GM19397 (cell line): Measurements from ENCODE around the gene CST2.
"Not testable (repeated sequence)": the region's sequence is repeated elsewhere in the genome, so short reads cannot be mapped to it uniquely, and the experiment has no call there.

ENCODE experiments used
- ATAC-seq: cut with Tn5 transposase; IDR thresholded peaks from one replicate; pipeline ENCODE4 v1.9.1; 2021; ENCODE audit warnings: mild to moderate bottlenecking, moderate library complexity; ENCODE audit not compliant: unreplicated experiment

The CST2 gene, protein sequence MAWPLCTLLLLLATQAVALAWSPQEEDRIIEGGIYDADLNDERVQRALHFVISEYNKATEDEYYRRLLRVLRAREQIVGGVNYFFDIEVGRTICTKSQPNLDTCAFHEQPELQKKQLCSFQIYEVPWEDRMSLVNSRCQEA

DNA sequence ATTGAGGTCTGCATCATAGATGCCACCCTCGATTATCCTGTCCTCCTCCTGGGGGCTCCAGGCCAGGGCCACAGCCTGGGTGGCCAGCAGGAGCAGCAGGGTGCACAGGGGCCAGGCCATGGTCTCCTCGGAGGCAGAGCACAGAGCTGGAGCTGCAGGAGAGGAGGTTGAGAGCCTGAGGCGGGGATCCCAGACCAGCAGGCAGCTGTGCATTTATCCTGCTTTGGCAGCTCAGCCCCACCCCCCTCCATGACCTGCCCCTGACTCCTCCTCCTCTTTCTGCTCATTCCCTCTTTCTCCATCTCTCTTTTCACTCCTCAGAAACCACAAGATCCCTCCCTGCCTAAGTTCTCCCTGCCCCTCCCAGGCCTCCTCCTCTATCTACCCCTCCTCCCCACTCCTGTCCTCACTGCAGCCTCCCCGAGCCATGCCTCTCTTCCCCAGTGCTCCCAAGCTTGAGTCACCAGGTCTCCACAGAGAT lies at the start of gene CST2:
TSS of gene CST2 (minus strand) at position 189 of the 481 bp plus-strand sequence. CDS start at position 120, 69 bp downstream.
- ATAC-seq: no peak

DNA sequence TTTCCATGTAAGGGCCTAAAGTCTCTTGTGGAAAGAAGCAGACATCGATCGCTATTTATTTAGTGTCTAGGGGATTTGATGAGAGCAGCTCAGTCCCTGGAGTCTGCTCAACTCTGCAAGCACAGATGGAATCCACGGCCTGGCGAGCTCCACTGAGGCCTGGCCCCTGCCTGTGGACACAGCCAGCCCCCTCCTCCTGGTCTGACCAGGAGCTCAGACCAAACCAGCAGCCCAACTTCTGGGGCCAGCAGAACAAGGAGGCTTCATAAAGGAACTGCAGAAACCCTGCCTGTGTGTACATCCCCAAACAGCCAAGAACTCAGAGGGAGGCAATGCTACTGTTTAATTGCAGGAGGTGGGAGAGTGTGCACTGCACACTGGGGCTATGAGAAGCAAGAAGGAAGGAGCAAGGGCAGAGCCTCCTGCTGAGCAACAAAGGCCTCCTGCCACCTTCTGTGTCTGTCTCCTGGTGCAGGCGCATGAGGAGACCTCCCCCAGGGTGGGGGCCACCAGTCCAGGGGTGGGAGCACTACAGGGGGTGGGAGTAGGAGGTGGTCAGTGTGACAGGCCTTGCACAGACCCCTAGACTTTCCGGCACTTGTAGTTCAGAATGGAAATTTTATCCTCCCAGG lies 49.2 kb upstream of the CST2 start:
- ATAC-seq: no peak

DNA sequence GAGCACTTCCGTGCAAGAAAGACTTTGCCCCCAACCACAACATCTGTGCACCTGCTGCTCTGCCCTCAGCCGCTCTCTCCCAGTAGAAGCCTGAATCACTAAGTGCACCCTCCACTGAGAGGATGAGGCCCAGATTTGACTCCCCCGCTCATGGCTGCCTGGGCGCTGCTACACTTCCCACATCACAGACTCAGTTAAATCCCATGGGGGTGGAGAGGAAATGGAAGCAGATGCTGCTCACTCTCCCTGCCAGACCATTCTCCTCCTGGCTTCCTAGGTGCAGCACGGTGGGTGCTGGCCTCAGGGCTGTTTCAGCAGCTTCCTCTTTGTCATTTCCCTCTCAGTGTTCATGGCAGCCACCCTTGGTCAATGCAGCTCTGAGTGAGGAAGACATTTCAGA lies 48.2 kb upstream of the CST2 start:
- ATAC-seq: no peak

DNA sequence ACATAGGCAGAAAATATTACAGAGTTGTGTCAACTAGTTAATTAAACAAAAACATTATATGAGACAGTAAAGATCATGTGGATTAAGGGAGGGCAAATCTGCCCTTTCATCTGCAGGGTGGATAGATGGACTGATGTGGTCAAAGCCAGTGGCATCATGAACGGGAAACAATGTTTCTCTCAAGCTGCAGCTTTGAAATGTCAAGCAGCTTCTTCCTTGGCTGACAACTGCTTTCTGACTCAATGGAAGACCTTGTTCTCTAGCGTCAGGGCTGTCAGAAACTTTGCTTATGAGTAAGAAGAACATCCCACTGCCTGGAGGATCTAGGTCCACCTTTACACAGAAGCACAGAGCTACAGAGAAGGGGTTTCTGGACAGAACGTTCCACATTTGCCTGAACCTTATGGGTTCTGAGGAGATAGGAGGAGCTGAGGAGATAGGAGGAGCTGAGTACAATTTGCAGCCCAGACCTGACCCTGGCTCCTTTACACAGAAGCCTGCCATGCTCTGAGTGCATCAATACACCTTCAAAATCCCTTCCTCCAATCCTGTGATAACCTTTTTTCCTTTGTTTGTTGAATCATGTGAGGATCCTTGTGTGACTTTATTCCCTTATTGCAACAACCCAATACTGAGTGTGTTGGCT lies 47.0 kb upstream of the CST2 start:
- no peak for ATAC-seq

DNA sequence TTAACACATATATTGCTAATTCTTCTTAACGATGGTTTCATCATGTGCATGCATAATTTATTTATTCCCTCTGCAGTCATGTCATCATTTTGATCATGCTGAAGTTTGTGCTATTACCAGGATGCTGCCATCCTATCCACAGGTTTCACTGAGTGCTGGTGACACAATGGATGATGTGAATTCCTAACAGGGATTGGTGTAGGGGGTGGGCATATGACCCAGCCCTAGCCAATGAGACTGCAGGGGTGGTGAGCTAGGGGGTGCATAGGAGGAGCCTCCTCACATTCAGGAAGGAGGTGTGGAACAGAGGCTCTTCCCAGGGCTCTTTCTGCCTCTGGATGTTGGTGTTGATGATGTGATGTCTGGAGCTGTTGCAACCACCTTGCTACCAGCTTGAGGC lies 45.5 kb upstream of the CST2 start:
- ATAC-seq: no peak

DNA sequence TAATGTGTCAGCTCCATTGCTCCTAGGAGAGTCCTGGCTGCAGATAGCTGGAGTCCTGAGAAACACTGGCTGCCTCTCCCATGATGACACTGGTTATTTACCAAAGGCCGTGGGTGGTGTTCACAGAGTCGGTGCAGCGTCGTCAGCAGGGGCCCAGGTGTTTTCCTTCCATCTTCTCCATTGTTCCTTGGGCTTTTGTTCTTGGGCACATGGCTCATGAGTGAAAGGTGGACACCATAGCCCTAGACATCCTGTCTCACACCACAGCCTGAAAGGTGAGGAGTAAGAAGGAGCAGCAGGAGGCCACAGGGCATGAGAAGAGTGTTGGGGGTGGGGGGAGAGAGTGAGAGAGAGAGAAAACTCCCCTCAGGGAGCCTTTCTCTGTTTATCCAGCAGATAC lies 43.9 kb upstream of the CST2 start:
- ATAC-seq: no peak

DNA sequence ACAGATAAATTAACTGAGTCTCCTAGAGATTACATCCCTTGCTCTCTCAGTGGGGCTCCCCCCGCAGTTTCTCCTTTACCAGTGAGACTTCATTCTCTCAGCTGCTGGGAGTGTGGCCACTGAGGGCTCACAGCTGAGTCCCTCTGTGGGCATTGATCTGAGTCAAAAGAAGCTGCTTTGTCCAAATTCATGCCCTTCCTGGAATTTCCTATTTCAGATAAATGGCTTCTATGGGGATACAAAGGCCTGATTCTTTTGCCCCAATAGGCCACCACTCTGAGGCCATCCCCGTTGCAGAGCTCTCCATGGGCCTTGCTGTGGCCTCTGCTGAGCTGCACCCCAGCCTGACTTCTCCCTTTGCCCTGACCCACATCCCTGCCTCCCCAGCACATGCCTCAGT lies 43.0 kb upstream of the CST2 start:
- no peak for ATAC-seq

DNA sequence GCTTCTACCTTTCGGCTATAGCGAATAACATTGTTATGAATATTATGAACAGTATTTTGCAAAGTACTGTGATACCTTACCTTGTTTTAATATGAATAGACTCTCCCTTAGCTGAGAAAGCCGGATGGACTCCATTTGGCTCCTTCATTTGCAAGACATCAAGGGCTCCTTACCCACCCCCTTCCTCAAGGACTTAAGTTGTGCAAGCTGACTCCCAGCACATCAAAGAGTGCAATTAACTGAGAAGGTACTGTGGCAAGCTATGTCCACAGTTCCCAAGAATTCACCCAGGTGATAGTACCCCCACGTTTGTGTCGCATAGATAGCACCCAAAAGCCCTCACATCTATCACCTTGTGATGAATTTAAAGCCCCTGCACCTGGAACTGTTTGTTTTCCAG lies 41.8 kb upstream of the CST2 start:
- no peak for ATAC-seq

DNA sequence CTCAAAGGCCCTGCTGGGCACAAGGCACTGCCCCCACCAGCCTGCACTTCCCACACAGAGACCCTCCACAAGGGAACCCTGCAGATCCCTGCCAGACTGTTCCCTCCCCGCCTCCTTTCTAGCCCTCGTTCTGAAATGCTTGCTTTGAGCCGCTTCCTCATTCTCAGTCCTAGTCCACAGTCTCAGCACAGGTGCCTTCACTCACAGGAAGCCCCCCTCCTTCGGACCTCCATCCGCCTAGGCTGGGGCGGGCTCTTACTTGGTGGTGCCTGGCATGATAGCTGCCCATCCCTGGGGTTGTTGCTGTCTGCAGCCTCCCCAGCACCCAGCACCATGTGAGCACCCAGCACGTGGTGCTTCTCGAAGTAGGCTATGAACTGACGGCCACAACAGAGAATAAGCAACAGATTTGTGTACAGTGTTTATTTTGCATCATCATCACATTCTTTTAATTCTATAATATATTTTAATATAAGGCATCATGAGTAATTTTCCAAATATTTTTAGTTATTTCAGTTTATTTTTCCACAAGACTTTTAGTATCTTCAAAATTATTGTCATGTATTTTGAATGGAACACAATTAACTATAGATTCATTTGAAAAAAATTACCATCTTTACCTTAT lies 40.7 kb upstream of the CST2 start:
- no peak for ATAC-seq

DNA sequence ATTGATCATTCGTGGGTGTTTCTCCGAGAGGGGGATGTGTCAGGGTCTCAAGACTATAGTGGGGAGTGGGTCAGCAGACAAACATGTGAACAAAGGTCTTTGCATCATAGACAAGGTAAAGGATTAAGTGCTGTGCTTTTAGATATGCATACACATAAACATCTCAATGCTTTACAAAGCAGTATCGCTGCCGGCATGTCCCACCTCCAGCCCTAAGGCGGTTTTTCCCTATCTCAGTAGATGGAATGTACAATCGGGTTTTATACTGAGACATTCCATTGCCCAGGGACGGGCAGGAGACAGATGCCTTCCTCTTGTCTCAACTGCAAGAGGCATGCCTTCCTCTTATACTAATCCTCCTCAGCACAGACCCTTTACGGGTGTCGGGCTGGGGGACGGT lies 34.2 kb upstream of the CST2 start:
- ATAC-seq: not testable (repeated sequence)

DNA sequence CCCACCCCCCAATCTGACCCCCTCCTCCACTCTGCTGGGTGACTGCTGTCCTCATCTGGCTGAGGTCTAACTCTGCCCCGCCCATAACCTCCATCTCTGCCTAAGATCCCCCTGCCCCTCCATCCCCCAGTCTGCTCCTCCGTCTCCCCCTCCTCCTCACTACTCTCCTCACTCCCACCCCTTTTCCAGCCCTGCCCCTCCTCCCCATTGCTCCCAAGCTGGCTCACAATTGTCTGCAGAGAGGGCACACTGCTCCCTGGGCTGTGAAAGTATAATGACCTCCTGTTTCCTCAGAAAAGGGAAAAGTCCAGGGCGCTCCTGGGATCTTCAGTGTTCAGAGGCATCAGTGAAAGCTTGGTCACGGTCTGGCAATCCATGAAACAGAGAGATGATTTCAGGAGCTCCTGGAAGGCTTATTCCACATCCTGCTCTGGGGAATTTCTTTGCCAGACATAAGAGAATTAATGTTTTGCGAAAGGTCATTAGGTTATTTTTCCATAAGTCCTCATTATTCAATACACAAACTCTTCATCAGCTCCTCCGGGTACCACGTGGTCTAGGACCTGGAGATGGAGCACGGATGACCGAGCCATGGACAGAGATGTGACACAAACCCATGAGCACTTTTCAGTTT lies 31.6 kb upstream of the CST2 start:
- no peak for ATAC-seq

DNA sequence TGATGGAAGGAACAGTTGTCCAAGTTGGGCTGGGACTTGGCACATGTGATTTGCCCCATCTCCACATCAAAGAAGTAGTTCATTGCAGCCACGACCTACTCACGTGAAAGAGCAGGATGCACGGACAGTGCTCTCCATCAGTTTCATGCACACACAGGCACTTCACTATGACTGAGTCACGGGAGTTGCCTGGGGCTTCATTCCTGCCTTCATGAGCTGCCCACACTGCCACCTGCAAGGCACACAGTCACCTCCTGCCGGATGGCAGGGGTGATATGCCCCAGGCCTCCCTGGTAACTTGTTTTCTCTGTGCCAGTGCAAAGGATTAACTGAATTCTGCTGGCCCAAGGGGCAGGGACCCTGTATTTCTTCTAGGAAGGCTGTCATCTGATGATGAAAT lies 30.2 kb upstream of the CST2 start:
- ATAC-seq: no peak

DNA sequence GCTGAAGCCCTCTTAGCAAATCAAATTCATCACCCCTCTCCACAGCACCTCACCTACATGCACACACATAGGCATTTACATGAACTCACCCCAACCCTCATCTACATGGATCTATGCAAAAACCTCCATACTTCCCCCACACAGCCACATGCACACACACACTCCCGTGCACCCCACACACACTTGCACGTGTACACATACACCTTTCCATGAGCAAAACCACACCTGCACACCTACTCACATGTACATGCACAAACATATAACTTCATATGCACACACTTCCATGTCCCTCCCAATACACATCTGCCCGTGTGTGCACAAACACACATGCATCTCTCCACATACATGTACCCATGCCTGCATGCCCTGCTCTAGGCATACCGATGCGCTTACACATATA lies 29.7 kb upstream of the CST2 start:
- no peak for ATAC-seq

DNA sequence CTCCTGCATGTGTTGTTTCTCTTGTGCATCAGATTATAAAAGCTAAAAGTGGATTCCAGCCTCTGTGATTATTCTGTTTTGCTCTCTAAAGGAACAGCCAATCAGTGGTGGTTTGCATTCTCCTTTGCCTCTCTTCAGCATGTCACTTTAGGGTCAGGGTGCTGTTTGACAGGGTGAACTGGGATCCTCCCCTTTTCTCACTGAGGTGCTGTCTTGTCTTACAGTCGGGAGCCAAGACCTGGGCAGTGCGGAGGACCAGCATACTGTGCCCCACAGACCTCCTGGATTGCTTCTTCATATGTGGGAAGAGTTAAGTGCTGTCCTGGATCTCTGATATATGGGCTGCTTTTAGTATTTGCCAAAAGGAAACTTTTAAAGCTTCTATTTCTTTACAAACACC lies 15.2 kb upstream of the CST2 start:
- no peak for ATAC-seq

DNA sequence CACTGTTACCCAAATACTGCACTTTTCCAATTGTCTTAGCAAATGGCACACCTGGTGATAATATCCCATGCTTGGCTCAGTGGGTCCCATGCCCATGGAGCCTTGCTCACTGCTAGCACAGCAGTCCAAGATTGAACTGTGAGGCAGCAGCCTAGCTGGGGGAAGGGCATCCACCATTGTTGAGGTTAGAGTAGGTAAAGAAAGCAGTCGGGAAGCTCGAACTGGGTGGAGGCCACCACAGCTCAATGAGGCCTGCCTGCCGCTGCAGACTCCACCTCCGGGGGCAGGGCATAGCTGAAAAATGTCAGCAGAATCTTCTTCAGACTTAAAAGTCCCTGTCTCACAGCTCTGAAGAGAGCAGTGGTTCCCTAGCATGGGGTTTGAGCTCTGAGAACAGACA lies 9.2 kb upstream of the CST2 start:
- ATAC-seq: no peak

DNA sequence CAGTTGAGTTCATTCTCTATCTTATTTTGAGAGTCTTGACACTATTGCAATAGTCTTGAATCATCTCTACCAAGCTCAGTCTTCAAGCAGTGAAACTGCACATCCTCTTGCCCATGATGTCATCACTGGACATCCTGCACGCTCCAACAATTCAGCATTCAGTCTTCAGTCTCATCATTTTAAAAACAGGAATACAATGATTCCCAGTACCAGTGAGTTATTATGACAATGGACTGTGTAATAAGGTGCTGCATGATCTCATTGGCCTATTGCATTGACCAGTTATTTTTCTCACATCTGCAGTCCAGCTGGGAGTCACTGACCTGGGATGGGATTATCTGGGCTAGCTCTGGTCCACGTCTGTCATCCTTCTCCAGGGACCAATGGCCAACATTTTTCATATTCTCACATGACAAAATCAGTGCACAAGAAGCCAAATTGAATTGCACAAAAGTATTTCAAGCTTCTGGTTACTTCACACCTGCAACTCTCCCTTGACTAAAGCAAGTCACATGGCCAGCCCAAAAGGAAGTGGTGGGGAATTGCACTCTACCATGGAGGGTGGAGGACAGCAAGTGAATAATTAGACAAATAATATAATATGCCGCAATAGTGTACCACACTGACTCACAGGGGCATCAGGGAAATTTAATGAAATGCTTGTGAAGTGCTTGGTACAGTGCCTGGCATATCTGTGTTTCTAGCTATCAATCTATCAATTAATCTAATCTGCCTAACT lies 6.4 kb upstream of the CST2 start:
- no peak for ATAC-seq

DNA sequence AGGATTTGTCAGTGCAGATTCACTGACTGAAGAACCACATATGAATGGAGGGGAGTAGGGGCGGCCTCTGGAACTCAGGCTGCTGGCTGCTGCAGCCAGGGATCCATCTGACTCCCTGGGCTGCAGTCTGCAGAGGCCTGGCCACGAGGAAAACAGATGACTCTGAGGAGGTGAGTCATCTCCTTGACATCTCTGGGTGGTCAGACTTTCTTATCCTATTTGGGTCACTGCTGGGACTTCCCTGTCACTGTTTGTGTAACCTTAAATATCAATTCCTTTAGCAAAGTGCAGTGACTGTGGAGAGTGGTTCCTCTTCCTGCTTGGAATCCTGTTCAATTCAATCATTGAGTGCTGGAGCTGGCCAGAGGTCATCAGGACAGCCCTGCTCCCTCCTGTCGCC lies 5.4 kb upstream of the CST2 start:
- not testable (repeated sequence) for ATAC-seq

DNA sequence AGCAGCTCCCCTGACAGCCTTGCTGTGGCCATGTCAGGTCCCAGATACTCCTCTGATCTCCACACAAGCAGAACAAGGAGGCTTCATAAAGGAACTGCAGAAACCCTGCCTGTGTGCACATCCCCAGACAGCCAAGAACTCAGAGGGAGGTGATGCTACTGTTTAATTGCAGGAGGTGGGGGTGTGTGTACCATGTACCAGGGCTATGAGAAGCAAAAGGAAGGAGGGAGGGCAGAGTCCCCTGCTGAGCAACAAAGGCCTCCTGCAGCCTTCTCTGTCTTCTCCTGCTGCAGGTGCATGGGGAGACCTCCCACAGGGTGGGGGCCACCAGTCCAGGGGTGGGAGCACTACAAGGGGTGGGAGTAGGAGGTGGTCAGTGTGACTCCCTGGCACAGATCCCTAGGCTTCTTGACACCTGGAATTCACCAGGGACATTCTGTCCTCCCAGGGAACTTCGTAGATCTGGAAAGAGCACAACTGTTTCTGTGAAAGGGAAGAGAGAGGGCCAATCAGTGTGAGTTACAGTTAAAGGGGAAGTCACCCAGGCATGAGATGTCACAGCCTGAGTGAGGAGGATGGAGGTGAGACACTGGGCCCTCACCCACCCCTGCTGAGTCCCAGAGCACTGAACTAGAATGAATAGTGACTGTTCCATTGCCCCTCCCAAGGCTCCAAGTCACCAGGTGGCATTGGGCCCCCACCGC lies 2.8 kb downstream of the CST2 start:
- ATAC-seq: no peak

DNA sequence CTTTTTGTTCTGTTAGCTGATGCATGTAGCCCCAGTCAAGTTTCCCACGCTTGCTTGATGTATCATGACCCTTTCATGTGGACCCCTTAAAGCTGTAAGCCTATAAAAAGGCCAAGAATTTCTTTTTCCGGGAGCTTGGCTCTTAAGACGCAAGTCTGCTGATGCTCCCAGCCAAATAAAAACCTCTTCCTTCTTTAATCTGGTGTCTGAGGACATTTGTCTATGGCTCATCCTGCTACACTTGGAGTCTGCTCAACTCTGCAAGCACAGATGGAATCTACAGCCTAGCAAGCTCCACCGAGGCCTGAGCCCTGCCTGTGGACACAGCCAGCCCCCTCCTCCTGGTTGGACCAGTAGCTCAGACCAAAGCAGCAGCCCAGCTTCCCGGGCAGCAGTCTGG lies 3.4 kb downstream of the CST2 start:
- no peak for ATAC-seq

DNA sequence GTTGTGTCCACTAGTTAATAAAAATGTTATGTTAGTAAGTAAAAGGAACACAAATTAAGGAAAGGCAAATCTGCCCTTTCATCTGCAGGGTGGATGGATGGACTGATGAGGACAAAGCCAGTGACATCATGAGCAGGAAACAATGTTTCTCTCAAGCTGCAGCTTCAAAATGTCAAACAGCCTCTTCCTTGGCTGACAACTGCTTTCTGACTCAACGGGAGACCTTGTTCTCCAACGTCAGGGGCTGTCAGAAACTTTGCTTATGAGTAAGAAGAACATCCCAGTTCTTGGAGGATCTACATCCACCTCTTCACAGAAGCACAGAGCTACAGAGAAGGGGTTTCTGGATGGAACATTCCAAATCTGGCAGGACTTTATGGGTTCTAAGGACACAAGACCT lies 6.0 kb downstream of the CST2 start:
- no peak for ATAC-seq
